Epithelial cell of proximal tubule (primary cell): ENCODE results near the gene CFAP300. TPM values are rescaled to one million over a fixed set of nuclear protein-coding genes. Genes with fewer than 3 reads are reported as not detected.

Experiments
- DNase-seq: peaks from one replicate; pipeline ENCODE4 v3.0.0-alpha.2; 2011; ENCODE audit warnings: low read depth
- H3K4me3 ChIP-seq: 2 replicates; pipeline ENCODE4 v1.5.1; 2011; ENCODE audit warnings: low read depth, mild to moderate bottlenecking, low read length
- CTCF ChIP-seq: conservative IDR thresholded peaks from 2 replicates; pipeline ENCODE4 v1.5.1; 2012; ENCODE audit warnings: low read depth, mild to moderate bottlenecking, low read length
- total RNA-seq: library from RNA; depleted of rRNA; stranded (reverse); fragments of >200 nt; gene quantifications from 2 replicates; pipeline ENCODE4 v1.2.3, GENCODE V29; 2015

Gene CFAP300
- total RNA-seq, 1 donor from 2014 or later, result 10.0 TPM

- DNase-seq, result no peak
- H3K4me3 ChIP-seq, result peak overlapping the region; percentile 62
- no peak for TF ChIP-seq CTCF
These were observed 396 bp upstream of the CFAP300 start for GRCh38 chr11:102046841-102047240.

- no peak for TF ChIP-seq CTCF
- no peak overlapping the region for H3K4me3 ChIP-seq
- no peak for DNase-seq
These were observed 3.8 kb downstream of the CFAP300 start for GRCh38 chr11:102050927-102051575.

- peak; percentile 41 for TF ChIP-seq CTCF
- DNase-seq, result no peak
- no peak overlapping the region for H3K4me3 ChIP-seq
These were observed 14.0 kb downstream of the CFAP300 start for GRCh38 chr11:102061276-102061675.

- no peak for DNase-seq
- no peak for TF ChIP-seq CTCF
These were observed 14.9 kb downstream of the CFAP300 start for GRCh38 chr11:102062106-102062505.

GRCh38 chr11:102064316-102064715 lies 17.1 kb downstream of the CFAP300 start:
- TF ChIP-seq CTCF, result no peak
- no peak overlapping the region for H3K4me3 ChIP-seq
- no peak for DNase-seq

More at GRCh38 chr11:102062106-102062505, 14.9 kb downstream of the CFAP300 start:
- H3K4me3 ChIP-seq, result no peak overlapping the region

- no peak overlapping the region for H3K4me3 ChIP-seq
- TF ChIP-seq CTCF, result no peak
- no peak for DNase-seq
These were observed 23.5 kb downstream of the CFAP300 start for GRCh38 chr11:102070766-102071165.
